Measurements from ENCODE around the gene TOR1A.

DNA sequence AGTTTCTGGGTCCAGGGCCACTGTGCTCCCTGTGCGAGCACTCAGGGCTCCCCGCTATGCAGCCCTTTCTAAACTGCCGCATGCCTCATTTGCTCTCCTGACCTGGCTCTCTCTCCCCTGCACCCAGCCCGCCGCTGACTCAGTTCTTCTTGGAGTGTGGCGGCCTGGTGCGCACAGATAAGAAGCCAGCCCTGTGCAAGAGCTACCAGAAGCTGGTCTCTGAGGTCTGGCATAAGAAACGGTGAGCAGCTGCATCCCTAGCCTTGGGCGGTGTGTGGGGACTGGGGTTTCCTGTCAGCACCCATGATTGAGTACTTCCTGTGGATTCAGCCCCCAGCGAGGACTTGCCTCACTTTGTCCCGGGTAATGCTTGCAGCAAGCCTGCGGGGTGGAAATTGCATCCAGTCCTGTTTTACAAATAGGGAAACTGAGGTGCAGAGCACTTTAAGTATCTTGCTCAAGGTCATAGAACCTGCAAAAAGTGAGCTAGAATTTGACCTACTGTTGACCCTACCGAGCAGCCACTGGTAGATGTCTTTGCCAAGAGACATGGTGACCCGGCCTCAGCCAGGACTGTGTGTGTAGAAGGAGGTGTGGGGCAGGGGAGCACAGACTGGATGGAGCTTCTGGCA, 39.2 kb upstream of the TOR1A start:
- no peak for TF ChIP-seq CTCF (IDR thresholded peaks at IDR 0.05)
- no peak for TF ChIP-seq POLR2AphosphoS5 (IDR thresholded peaks at IDR 0.05)
- no peak for TF ChIP-seq EP300 (IDR thresholded peaks at IDR 0.05)
- TF ChIP-seq POLR2A (IDR thresholded peaks at IDR 0.05) = no peak

Data from gastroesophageal sphincter (tissue), 3 donors.